Fibroblast of lung (primary cell): ENCODE results near the gene IFT122. TPM values are rescaled to one million over a fixed set of nuclear protein-coding genes. Genes with fewer than 3 reads are reported as not detected.
"Not testable (repeated sequence)": the region's sequence is repeated elsewhere in the genome, so short reads cannot be mapped to it uniquely, and the experiment has no call there.

Source experiments
- DNase-seq, 2 donors: peaks; one replicate each; pipeline versions ENCODE4 v3.0.0 to v3.0.0-alpha.2; 2010; ENCODE audit warnings: low read depth in 2 of 2
- H2AFZ ChIP-seq: 2 replicates; pipeline ENCODE4 v1.5.1; 2012; ENCODE audit warnings: low read length, control low read depth, inconsistent platforms
- H3K27ac ChIP-seq: 2 replicates; pipeline ENCODE4 v1.5.1; 2011; ENCODE audit warnings: low read length, control low read depth; ENCODE audit not compliant: insufficient read depth
- H3K27me3 ChIP-seq: 2 replicates; pipeline ENCODE4 v1.5.1; 2011; ENCODE audit warnings: mild to moderate bottlenecking, low read length; ENCODE audit not compliant: control insufficient read depth, insufficient read depth
- H3K36me3 ChIP-seq: 2 replicates; pipeline ENCODE4 v1.5.1; 2011; ENCODE audit warnings: low read length; ENCODE audit not compliant: control insufficient read depth, insufficient read depth
- H3K4me1 ChIP-seq: 2 replicates; pipeline ENCODE4 v1.5.1; 2011; ENCODE audit warnings: low read length; ENCODE audit not compliant: control insufficient read depth, insufficient read depth; ENCODE audit errors: extremely low read depth
- H3K4me2 ChIP-seq: 2 replicates; pipeline ENCODE4 v1.5.1; 2011; ENCODE audit warnings: low read length, control low read depth; ENCODE audit not compliant: insufficient read depth; ENCODE audit errors: extremely low read depth
- H3K4me3 ChIP-seq, 4 experiments: fragments of 200-600 bp in 1 of 4; sonication (generic) in 1 of 4; replicated peaks in 1 of 4; 2 replicates each; pipeline ENCODE4 v1.5.1; 2011 to 2016; ENCODE audit warnings: low read length in 4 of 4, low read depth in 3 of 4, mild to moderate bottlenecking in 3 of 4, control low read depth in 2 of 4, inconsistent platforms in 1 of 4, mixed read lengths in 1 of 4; ENCODE audit not compliant: insufficient read depth in 1 of 4; ENCODE audit errors: control extremely low read depth in 1 of 4
- H3K79me2 ChIP-seq: 2 replicates; pipeline ENCODE4 v1.5.1; 2012; ENCODE audit warnings: mild to moderate bottlenecking, low read length, inconsistent platforms; ENCODE audit not compliant: control insufficient read depth, insufficient read depth
- H3K9ac ChIP-seq: 2 replicates; pipeline ENCODE4 v1.5.1; 2011; ENCODE audit warnings: mild to moderate bottlenecking, low read length, control low read depth; ENCODE audit not compliant: insufficient read depth
- H3K9me3 ChIP-seq: 2 replicates; pipeline ENCODE4 v1.5.1; 2012; ENCODE audit warnings: low read depth, low read length; ENCODE audit not compliant: control insufficient read depth, insufficient read depth
- H4K20me1 ChIP-seq: 2 replicates; pipeline ENCODE4 v1.5.1; 2011; ENCODE audit warnings: low read length; ENCODE audit not compliant: control insufficient read depth, insufficient read depth; ENCODE audit errors: extremely low read depth
- CTCF ChIP-seq, 2 donors: IDR thresholded peaks in 1 of 2; conservative IDR thresholded peaks in 1 of 2; 1 replicate in 1 of 2; 2 replicates in 1 of 2; pipeline ENCODE4 v1.5.1; 2011 to 2012; ENCODE audit warnings: low read length in 2 of 2, control low read depth in 1 of 2, inconsistent platforms in 1 of 2, low read depth in 1 of 2, mild to moderate bottlenecking in 1 of 2
- EZH2 ChIP-seq: IDR thresholded peaks from 2 replicates; pipeline ENCODE4 v1.5.1; 2012; ENCODE audit warnings: low read length, control low read depth, mild to moderate bottlenecking; ENCODE audit errors: missing control alignments
- polyA plus RNA-seq, 2 donors: library from polyadenylated mRNA; depleted of rRNA in 1 of 2; stranded (reverse) in 1 of 2; unstranded in 1 of 2; fragments of >200 nt; gene quantifications; 2 replicates each; pipeline ENCODE4 v1.2.1, GENCODE V29; 2011 to 2012; ENCODE audit warnings: missing spikeins in 1 of 2
- total RNA-seq: library from RNA; depleted of rRNA; stranded (reverse); fragments of >200 nt; gene quantifications from 2 replicates; pipeline ENCODE4 v1.2.1, GENCODE V29; 2014

The IFT122 gene
- total and polyA plus RNA-seq, 2 donors (not counting 1 experiment from before 2014, with no cell fraction given) = 13.2 to 27.2 TPM

DNA sequence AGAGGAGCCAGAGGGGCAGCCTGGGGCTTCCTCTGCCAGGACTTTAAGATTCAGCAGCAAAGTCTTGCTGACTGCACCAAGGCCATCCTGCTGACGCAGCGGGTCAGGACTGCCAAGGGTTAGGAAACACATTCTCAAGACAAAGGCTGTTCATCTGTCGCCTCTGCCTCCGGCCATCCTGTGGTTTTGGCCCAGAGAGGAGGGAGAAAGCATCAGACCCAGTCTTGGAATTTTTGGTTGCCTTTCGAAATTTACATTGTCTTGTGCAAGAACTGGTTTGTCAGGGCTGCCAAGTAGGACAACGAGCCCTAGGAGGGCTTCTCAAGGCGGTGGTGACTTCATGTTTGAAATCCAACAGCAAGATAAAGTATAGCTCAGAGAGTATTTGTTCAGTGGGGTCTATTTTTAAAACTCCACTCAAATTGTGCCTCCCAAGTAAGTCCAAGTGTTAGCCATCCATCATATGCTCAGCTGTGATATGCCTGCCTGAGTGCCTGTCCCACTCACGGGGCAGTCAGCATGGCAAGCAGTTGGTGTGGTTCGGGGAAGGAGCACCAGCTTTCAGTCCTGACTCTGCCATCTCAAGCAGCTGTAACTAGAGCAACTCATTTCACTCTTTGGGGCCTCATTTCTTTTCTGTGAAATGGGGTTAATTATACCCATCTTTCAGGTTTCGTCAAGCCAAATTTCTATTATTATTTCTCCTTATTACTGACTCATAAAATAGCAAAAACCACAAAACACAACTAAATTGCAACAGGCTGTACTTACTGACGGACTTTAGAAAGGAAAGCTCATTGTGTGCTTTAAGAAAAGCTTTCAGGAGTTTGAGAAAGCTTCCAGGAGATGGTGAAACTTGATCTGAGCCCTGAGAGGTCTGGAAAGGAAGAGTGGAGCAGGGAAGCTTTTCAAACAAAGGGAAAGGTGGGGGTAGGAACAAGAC, 46.0 kb downstream of the IFT122 start:
- no peaks in the 10 kb centered on the region for H4K20me1 ChIP-seq
- no peaks in the 10 kb centered on the region for H3K27me3 ChIP-seq
- H3K9ac ChIP-seq = no peak overlapping the region
- peak; percentile 95 to 100 for DNase-seq
- peaks cover 4% of the 10 kb centered on the region for H3K36me3 ChIP-seq
- H3K79me2 ChIP-seq = no peaks in the 10 kb centered on the region
- no peak overlapping the region for H2AFZ ChIP-seq
- peak overlapping the region; percentile 36 for H3K4me2 ChIP-seq
- no peaks in the 10 kb centered on the region for H3K9me3 ChIP-seq
- H3K27ac ChIP-seq = peak overlapping the region; percentile 62
- peaks cover 27% of the 10 kb centered on the region for H3K4me1 ChIP-seq
- peak overlapping the region in 2 of 4 experiments; percentile 10 to 26 for H3K4me3 ChIP-seq
- no peak for TF ChIP-seq CTCF (conservative IDR thresholded peaks at IDR 0.05 in 1 of 2, IDR thresholded peaks at IDR 0.05 in 1 of 2; ENCODE audit: low read depth in 1 of 2, low read length in 2 of 2)
- no peak for TF ChIP-seq EZH2

- peak overlapping the region in 1 of 4 experiments; percentile 19 for H3K4me3 ChIP-seq
- peaks cover 4% of the 10 kb centered on the region for H3K36me3 ChIP-seq
- H4K20me1 ChIP-seq = no peaks in the 10 kb centered on the region
- no peak for DNase-seq
- H3K9me3 ChIP-seq = no peaks in the 10 kb centered on the region
- H3K79me2 ChIP-seq = no peaks in the 10 kb centered on the region
- H3K4me1 ChIP-seq = peaks cover 25% of the 10 kb centered on the region
- H3K27ac ChIP-seq = peak overlapping the region; percentile 62
- no peak overlapping the region for H2AFZ ChIP-seq
- peak overlapping the region; percentile 26 for H3K4me2 ChIP-seq
- no peak overlapping the region for H3K9ac ChIP-seq
- TF ChIP-seq CTCF (conservative IDR thresholded peaks at IDR 0.05 in 1 of 2, IDR thresholded peaks at IDR 0.05 in 1 of 2; ENCODE audit: low read depth in 1 of 2, low read length in 2 of 2) = no peak
- TF ChIP-seq EZH2 = no peak
- H3K27me3 ChIP-seq = no peaks in the 10 kb centered on the region
Measured at GRCh38 chr3:129486664-129487035, 46.6 kb downstream of the IFT122 start.

DNA sequence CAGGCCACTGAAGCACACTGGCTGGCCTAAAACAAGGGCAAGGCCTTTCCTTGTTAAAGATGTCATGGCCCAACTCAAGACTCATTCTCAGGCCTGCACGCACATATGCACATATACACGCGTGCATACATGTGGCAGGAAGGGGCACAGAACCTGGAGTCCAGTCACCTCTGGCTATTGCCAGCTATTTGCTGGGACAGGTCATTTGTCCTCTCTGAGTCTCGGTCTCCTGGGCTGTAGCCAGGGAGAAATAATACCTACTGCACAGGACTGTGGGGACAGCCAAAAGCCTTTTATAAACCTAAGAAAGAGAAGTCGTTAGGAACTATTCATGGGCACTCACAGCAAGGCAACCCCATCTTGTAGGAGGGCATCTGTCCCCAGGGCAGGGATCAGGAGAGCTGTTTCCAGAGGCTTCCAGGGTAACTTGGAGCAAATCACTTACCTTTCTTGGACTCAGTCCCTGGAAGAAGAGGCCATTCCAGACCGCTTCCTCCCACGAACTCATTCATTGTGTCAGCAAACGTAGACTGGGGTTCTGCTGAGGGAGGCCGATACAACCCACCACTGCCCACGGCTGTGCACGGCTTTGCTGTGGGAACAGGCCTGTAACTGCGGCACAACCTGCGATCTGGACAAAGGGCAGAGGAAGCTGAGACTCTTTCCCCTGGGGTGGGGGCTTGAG, 47.3 kb downstream of the IFT122 start:
- no peak for TF ChIP-seq EZH2
- TF ChIP-seq CTCF (conservative IDR thresholded peaks at IDR 0.05 in 1 of 2, IDR thresholded peaks at IDR 0.05 in 1 of 2; ENCODE audit: low read depth in 1 of 2, low read length in 2 of 2) = no peak
- Histone ChIP-seq H3K9ac (no peak overlapping the region), H3K4me2 (no peak overlapping the region), H3K4me3 (no peak overlapping the region), H3K9me3 (no peaks in the 10 kb centered on the region), H2AFZ (no peak overlapping the region), H3K36me3 (peaks cover 6% of the 10 kb centered on the region), H3K27me3 (no peaks in the 10 kb centered on the region), H3K27ac (no peak overlapping the region), H3K79me2 (no peaks in the 10 kb centered on the region), H4K20me1 (no peaks in the 10 kb centered on the region), H3K4me1 (peaks cover 22% of the 10 kb centered on the region)
- peak in 1 of 2 donors; percentile 18 for DNase-seq

- H3K27ac ChIP-seq, H3K9me3 ChIP-seq, H3K36me3 ChIP-seq, H4K20me1 ChIP-seq, H3K79me2 ChIP-seq, DNase-seq, H3K9ac ChIP-seq, H3K27me3 ChIP-seq, H3K4me2 ChIP-seq, H3K4me3 ChIP-seq, H2AFZ ChIP-seq: not testable (repeated sequence)
- peaks cover 22% of the 10 kb centered on the region for H3K4me1 ChIP-seq
Measured at GRCh38 chr3:129487868-129488335, 47.9 kb downstream of the IFT122 start.
